ENCODE data around the gene DUSP6.

Gene DUSP6

DNA sequence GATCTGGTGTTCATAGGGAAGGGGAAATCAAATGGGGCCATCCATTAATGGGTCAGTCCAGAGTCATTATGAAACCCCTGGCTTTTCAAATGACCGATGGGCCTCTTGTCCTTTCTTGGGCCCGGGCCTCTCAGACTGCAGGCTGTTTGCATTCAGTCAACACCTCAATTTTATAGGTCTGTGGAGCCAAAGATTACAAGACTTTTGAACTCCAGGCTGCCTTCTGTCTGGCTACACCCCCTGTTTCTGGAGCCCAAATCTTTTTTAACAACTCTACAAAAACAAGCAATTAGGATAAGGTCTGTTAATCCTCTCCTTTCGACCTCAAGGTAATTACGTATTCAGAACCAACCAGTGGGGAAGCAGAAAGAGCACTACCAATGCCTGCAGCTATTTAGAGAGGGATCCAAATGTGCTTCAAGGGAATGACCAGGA lies 35.6 kb downstream of the DUSP6 start:
- in situ Hi-C loops (cut with MboI; ENCODE audit: low sequenced_read_pairs, unreplicated experiment), result no loop called here
- DNase-seq (ENCODE audit: low spot score), result no peak
- TF ChIP-seq, protein P1, sequence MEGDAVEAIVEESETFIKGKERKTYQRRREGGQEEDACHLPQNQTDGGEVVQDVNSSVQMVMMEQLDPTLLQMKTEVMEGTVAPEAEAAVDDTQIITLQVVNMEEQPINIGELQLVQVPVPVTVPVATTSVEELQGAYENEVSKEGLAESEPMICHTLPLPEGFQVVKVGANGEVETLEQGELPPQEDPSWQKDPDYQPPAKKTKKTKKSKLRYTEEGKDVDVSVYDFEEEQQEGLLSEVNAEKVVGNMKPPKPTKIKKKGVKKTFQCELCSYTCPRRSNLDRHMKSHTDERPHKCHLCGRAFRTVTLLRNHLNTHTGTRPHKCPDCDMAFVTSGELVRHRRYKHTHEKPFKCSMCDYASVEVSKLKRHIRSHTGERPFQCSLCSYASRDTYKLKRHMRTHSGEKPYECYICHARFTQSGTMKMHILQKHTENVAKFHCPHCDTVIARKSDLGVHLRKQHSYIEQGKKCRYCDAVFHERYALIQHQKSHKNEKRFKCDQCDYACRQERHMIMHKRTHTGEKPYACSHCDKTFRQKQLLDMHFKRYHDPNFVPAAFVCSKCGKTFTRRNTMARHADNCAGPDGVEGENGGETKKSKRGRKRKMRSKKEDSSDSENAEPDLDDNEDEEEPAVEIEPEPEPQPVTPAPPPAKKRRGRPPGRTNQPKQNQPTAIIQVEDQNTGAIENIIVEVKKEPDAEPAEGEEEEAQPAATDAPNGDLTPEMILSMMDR (IDR thresholded peaks at IDR 0.05; ENCODE audit: borderline replicate concordance, control extremely low read depth, extremely low read depth, insufficient read depth, missing control alignments), result no peak

DNA sequence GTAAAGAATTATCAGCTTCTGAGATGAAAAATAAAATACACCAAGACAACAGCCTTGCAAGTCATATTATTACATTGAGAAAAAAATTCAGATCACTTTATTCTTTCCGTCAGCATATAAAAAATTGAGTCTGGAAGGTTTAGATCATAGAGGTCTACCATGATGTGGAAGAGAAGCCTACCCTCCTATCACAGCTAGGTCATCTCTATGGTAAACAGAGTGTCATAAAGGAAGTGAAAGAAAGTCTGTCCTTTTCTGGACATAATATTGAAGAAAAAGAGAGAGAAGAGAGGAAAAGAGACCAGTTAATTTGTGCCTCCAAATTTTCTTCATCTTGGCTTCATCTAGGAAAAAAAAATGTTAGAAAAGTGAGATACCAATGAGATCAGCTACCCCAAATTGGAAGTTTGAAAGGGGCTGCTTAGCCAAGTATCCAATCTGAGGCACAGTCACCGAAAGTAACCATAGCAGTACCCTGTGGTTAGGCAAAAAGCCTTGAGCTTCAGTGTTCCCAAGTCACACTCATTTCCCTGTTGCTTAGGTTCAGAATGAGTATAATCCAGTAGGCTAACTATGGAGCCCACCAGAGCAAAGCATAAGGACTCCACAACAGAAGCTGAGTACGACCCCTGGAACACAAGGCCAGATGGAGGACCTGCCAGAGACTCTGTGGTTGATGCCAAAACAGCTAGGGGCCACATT lies 38.1 kb downstream of the DUSP6 start:
- in situ Hi-C loops (cut with MboI; ENCODE audit: low sequenced_read_pairs, unreplicated experiment), result no loop called here
- DNase-seq (ENCODE audit: low spot score), result no peak
- TF ChIP-seq, protein P1 (IDR thresholded peaks at IDR 0.05; ENCODE audit: borderline replicate concordance, control extremely low read depth, extremely low read depth, insufficient read depth, missing control alignments), result no peak

DNA sequence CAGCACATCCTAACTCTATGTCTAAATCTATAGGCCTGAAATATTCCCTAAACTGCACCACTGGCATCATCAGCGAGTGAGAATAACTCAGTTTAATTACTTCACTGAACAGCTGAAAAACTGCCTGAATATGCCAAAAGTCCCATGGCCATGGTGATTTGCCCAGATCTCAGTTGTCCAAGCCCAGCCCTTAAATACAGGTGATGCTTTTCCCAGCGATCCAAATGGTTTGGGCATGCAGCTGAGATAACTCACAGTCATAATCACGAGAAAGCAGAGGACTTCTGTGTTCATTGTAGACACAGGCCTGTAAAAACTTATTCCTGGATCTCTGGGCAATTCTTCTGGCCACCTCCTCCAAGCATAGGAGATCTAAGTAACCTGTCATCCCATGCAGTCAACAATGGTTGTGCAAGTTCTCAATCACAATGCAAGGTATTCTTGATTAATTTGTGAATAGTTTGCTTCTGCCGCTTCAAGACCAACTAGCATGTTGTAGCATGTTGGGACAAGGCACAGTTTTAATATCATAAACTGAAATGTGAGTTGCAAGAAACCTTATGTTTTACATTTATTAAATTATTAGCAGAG lies 40.5 kb downstream of the DUSP6 start:
- TF ChIP-seq, protein P1 (IDR thresholded peaks at IDR 0.05; ENCODE audit: borderline replicate concordance, control extremely low read depth, extremely low read depth, insufficient read depth, missing control alignments), result no peak
- in situ Hi-C loops (cut with MboI; ENCODE audit: low sequenced_read_pairs, unreplicated experiment), result no loop called here
- DNase-seq (ENCODE audit: low spot score), result no peak

DNA sequence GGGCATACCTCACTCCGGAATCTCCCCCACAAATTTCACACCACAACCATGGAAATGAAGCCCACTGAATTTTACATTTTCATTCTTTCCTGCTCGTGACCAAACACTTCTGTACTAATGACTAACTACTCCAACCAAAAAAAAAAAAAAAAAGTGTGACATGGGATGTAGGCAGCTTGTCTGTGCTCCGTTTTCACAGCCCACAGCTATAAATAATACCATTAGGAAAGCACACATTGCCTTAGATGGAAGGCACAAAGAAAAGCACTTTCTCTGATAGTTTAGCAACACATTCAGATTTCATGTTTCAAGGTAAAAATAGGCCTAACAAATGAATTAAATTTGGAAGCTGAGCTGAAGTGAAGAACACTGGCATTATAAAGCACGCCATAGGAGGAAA lies 42.5 kb downstream of the DUSP6 start:
- no peak for DNase-seq (ENCODE audit: low spot score)
- in situ Hi-C loops (cut with MboI; ENCODE audit: low sequenced_read_pairs, unreplicated experiment), result no loop called here
- TF ChIP-seq, protein P1 (IDR thresholded peaks at IDR 0.05; ENCODE audit: borderline replicate concordance, control extremely low read depth, extremely low read depth, insufficient read depth, missing control alignments), result no peak

DNA sequence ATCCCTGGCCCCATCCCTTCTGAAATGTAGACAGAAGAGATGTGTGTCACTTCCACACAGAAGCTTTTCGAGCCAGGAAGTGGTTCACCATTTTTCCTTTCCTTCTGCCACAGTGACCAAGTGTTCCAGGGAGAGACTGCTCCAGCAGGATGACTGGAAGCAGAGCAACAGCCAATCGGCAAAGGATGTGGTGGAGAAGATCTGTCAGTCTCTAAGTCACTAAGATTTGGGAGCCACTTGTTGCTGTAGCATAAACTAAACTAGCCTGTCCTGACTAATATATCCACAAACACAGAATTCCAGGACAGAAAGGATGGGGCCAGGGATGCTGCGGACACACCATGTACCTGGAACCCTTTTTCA lies 42.9 kb downstream of the DUSP6 start:
- TF ChIP-seq, protein P1 (IDR thresholded peaks at IDR 0.05; ENCODE audit: borderline replicate concordance, control extremely low read depth, extremely low read depth, insufficient read depth, missing control alignments), result no peak
- no peak for DNase-seq (ENCODE audit: low spot score)
- in situ Hi-C loops (cut with MboI; ENCODE audit: low sequenced_read_pairs, unreplicated experiment), result no loop called here

DNA sequence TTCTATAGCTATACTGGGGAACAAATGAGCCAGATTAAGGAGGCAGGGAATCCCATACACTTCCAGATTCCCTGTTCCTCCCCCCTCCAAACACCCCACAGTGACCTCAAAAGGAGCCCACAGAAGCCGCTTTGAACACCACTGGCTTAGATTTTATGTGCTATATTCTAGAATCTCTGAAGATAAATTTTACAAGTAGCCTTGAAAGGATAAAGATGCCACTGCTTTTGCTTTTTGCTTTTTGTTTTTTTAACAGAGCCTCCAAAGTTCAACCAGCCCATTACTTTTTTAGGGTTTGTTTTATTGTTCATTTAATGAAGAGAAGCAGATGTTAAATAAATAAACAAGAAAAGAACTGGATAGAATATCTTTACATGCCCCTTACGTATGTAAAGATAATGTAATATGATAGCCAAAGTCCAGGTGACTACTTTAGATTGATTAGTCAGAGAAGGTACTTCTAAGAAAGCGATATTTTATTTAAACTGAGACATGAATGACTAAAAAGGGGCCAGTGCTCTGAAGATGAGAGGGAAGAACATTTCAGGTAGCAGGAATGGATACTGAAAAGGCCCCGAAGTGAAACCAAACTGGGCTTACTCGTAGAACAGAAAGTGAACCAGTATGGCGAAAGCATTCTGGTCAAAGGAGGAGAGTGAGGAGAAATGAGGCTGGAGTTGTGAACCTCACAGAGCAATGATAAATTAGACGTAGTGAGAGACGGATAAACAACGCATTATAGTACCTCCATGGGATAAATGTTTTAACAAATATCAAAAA lies 44.6 kb downstream of the DUSP6 start:
- in situ Hi-C loops (cut with MboI; ENCODE audit: low sequenced_read_pairs, unreplicated experiment), result no loop called here
- TF ChIP-seq, protein P1 (IDR thresholded peaks at IDR 0.05; ENCODE audit: borderline replicate concordance, control extremely low read depth, extremely low read depth, insufficient read depth, missing control alignments), result no peak
- DNase-seq (ENCODE audit: low spot score), result no peak

Data from GM13976 (cell line).